HG02852 (cell line): Measurements from ENCODE around the gene AFF2.

ENCODE experiments used
- ATAC-seq: cut with Tn5 transposase; IDR thresholded peaks from one replicate; pipeline ENCODE4 v1.9.1; 2021; ENCODE audit warnings: mild to moderate bottlenecking, moderate library complexity; ENCODE audit not compliant: unreplicated experiment

Gene AFF2

DNA sequence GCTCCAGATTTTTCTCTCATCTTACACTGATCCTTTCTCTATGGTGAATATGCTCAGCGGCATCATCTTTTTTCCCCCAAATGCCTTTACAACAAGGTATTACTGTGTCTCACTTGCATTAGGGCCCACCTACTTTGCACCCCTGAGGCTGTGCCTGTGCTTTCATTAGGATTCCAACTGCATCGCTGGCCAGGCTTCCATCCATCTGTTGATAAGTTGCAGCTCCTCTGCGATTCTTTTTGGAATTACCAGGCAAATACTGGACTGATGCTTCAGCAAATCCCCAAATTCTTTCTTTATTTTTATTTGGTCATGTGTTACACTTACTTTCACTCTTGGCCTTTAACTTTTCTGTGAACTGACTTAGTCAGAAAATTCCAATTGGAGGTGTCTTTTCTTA, 77.3 kb downstream of the AFF2 start:
- ATAC-seq = no peak

DNA sequence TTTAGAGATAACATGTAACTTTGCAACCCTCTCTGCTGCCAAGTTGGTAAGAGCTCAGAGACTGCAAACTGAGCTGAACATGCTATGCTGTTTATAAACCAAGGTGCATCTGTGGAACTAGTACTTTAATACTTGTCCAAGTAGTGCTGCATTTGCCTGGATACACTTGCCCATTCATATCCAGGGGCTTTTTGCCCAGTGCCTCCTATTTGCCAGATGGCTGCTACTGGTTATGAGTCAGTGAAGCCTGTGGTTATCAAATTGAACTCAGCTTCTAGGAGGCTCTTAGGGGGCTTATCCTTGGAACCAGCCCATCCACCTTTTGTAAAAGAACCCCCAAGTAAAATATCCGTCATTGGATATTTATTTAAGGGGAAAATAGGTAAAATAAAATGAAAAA, 79.6 kb downstream of the AFF2 start:
- ATAC-seq = no peak

DNA sequence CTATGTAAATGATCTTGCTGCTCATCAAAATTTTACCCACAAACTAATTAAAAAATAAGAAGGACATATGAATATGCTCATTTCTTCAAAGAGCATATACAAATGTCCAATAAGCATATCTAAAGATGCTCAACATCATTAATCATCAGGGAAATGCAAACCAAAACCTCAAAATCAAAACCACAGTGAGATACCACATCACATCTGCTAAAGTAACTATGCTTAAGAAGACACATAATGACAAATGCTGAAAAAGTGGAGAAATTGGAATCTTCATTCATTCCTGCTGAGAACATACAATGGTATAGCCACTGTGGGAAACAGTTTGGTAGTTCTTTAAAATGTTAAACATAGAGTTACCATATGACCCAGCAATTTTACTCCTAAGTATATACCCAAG, 81.9 kb downstream of the AFF2 start:
- no peak for ATAC-seq

DNA sequence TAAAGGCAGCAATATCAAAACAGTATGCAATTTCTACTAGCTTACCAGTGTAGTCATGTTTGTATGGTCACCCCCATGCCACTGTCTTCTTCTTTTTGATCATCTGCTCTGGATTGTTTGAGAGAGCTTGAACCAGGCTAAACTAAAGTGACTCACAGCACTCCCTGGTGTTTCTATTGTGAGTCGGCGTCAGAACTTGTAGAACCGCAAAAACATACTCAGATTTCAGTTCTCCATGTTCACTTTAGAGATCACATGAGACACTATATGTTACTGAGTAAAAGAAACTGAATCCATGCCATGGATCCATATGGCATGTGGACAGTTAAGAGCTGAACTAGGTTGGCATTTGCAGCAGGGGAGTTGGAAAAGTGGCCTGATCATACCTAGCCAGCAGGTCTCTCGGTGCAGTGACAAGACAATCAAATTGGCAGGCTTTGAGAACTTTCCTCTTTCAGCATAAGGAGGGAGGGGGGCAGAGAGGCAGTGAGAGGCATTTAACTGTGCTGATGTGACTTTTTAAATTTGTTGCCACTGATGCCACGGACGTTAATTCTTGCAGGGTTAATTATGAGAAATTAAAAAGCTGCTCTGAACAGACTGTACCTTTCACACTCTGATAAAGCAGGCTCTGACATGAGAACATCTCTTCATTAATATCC, 88.4 kb downstream of the AFF2 start:
- ATAC-seq = no peak

DNA sequence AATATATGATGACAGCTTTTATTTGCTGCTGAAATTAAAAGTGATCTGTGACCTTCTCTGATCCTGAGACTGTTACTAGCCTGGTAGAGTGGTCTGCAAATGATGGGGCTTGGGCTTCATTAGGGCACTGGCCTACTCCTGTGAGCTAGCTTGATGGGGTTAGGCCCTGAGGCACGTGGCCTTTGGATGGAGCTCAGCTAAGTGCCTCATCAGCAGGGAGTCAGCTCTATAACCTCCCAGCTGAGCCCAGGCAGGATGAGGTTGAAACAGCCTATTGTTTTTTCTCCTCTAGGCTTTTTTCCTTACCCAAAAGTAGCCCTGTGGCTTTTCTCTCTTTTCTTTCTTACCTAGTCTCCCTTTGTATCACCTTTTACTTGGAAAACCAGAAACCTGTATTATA, 92.2 kb downstream of the AFF2 start:
- ATAC-seq = no peak

DNA sequence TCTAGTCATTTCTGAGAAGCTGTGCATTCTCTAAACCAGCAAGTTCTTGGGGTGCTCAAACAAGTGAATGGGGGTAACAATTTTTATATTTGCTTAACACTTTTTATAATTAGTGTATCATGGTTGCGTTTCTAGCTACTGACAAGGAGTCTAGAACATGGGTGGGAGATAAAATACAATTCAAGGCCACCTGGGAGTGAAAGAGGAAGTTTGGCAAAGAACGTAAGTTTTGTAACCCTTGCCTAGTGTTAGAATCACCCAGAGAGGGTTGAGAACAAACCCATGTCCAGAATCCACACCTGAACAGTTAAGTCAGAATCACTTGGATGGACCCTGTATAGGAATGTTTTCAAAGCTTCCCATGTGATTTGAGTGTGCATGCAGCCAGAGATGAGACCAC, 92.7 kb downstream of the AFF2 start:
- no peak for ATAC-seq

DNA sequence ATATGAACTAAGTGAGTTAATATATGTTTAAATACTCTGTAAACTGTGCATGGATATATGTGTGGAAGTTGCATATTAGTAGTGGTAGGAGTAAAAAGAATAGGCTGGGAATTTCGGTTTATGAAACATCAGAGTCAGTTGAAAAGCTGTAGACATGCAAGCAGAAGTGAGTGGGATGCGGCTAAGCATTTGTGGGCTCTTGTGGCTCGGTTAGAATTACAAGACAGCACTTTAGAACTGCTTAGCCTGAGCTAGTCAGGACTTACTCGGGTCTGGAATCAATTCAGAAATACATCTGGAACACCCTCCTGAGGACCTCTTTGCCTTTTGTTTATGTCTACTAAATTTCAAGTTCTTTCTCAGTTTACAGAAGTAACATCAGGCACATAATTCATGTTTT, 93.6 kb downstream of the AFF2 start:
- ATAC-seq = no peak

DNA sequence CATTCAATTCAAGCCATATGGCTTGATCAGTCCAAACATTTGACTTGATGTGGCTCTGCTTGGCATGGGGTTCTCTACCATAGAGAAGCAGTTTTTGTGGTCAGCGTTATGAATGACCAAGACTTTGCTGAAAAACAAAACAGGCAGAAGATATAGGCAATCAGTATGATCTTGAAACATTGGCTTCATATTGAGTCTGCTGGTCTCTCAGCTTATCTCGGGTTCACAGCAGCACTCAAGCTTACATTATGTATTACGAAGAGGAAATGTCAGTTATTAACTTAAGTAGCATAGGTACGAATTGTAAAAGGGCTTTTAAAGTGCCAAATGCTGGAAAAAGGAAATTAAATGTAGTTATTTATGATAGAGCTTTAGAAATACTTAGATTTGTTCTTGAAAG, 99.0 kb downstream of the AFF2 start:
- no peak for ATAC-seq

DNA sequence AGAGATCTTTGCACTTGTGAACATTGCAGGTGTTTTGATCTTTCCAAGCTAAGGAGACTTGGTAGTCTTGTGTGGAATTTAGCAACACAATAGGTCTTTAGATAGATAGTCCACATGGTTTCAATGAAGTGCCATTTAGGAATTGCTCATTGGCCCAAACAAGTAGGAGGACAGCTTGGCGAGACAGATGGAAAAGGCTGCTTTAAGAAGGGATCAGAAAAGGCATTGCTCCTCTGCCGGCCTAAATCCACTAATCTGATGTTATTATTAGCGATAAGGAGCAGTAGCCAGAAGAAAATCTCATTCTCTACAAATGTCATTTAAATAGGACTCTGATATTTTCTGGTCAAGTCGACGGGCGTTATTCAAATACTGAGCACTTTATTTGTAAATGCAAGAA, 99.7 kb downstream of the AFF2 start:
- ATAC-seq = no peak

DNA sequence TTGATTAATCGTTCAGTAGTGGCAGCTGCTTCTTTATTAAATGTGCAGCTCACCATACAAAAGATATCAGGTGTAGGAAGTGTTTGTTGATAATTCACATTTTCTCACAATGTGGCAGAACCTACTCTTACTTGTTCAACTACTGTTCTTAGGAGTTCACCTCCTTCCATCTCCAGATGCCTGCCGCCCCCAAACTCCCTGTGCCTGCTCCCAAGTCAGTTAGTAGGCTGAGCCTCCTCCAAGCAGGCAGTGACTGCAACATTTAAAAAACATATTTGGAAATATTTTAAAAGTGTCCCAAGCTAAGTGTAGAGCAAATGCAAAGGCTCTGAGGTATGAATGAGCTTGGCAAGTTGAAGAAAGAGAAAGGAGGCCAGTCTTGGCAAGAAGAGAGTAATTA, 100.2 kb downstream of the AFF2 start:
- no peak for ATAC-seq

DNA sequence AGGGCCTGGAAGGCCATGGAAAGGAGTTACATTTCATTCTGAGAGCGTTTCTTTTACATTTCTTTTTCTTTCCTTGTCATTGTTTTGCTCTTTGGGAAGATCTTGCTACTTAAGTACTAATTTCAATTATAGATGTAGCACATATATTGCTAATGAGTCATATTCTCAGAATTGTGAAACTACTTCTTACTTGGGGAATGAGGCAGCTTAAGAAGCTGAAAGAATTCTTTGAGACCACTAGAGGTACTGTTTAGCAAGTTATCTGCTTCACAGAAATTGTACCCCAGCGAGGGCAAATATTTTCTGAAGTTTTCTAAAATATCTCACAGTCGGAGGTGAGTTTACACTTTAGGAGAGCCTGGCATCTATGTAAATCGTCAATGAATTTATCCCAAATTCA, 100.6 kb downstream of the AFF2 start:
- ATAC-seq = no peak

DNA sequence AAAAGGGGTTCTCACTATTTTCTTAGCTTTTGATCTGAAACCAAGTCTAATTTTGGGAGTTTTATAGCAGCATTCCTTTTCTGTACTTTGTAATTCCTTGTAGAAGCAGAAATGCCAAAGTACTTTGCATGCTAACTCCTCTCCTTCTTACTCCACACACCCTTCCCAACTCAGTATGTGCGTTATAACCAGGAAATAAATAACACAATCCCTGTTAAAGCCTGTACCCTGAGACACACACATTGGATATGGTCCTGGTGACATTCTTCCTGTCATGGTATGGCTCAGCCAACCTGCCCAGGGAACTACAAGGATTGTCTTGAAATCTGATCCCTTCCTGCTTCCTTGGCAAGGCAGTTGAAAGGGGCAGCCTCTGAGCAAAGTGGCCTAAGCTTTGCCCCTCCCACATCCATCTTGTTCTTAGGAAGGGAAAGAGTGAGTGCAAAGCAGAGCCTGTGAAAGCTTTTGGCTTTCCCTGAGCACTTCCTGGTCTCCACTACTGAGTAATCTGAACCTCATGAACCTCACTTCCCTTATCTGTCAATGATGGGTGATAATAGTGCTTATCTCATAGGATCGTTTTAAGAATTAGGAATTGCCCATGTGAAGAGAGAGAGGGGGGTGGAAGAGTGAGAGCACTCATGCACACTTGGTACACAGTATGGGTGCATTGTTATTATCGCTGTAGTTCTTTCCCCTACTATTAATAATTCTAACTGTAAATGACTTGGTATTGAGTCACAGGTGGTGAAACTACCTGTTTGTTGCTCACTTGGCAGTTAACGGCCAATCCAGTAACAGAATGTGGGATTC, 109.3 kb downstream of the AFF2 start:
- peak; percentile 76 for ATAC-seq

DNA sequence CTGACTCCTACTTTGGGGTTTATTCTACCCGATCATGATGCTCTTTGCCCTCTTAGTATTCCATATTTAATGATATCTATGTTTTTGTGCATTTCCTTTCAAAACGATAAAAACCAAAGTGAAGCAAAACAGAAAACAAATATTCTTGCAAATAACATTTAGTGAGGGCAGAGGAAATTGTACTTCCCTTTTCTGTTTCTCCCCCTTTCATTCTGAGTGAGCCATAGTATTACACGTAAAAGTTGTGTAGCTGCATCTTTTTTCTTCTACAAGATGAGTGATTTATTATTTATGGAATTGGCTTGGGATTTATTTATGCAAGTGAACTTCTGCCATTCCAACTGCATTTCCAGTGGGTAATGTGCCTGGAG, 109.9 kb downstream of the AFF2 start:
- ATAC-seq = peak; percentile 60

DNA sequence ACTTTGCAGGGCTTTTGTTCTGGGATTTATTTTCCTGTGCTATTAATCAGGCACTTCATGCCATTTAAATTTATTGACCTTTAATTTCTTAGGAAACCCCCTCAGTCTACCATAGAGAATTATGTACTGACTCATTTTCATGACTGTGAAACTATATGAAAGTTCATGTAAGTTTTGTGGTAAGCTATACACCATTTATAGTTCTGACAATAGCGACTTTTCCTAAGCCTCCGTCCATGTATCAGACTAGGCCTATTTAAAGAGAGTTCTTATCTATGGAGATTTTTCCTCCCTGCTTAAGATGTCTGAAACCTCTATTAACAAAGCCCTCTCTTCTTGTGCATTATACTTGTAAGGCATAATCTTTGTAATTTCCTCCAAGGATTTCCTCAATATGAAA, 111.6 kb downstream of the AFF2 start:
- ATAC-seq = peak; percentile 46

DNA sequence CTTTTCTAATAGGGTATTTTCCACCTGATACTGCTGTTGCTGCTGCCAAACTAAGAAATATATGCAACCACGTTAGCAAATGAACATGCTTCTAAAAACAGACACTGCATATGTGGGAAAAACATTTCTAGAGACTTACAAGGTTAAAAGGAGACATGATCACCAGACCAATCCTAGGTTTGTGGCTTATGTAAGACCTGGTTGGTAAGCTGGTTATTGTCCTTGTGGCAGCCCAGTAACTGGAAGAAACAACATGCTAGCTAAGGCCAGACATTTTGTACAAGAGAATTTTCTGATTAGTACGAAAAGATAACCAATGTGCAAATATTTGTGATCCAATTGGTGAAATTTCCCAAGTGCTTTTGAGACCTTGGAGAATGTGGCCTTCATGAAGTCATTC, 112.0 kb downstream of the AFF2 start:
- ATAC-seq = no peak

DNA sequence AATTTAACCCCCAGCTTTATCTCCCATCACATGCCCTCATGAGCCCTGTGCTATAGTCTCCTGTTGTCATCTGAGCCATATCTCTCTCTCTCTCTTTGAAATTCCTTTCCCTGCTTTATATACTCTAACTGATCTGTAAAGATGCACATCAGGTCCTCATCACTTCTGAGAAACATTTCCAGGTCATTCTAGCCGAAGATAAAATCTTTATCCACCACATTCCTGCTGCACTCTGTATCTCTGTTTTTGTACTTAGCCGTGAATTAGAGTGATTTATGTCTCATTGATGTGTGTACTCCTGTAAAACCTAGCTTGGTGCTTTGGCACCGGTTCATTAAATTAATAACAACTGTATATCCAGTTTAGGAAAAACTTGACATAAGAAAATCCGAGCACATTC, 113.2 kb downstream of the AFF2 start:
- no peak for ATAC-seq

DNA sequence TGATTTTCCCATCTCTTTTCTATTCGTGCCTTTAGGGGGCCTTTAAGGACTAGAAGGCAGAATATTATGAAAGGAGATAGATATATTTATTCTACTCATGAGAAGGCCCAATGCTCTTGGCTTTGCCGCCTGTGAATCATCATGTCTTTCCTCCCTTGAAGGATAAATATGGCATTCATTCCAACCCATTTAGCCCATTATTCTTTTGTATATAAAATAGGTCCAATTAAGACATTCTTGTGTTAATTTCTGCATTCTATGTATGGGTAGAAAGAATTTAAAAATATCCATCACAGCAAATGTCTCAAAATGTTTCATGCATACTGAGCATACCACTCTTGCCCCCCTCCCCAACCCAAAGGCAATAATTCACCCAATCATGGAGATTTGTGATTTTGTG, 115.1 kb downstream of the AFF2 start:
- no peak for ATAC-seq

DNA sequence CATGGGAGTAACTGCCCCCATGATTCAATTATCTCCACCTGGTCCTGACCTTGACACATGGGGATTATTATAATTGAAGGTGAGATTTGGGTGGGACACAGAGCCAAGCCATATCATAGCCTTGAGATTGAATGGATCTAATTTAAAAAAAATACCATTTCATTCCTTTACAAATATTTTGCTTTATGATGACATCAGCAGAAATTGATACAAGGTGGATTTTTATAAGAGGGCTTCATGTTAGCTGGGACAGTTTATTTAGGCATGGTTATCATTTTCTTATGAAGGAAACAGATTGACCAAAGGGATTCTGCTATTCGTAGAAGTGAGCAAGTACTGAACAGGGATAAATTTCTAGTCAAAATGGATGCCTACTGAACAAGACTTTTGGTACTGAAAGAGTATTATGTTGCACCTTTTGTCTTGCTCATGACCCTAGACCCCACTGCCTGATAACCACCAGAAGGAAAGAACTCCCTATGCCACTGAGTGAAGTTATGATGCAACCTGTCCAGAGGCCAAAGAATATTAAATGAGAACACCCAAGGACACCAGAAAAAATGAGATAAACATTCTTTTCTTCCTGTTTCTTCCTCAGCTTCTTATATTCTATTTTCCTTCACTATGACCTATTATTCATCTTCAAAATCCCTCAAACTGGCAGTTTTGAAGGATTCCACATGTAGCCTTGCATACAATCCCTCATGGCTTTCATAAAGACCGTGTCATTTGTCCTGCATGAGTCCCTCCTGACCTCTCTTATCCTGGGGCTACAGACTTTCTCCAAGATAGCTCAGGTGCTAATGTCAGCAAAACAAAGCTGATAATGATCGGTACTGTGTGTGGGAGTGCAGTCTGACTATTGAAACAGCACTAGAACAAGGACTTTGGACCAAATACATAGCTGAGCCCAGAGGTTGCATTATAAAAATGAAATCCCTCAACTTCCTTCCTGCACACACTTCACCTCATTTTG, 118.3 kb downstream of the AFF2 start:
- ATAC-seq = no peak

DNA sequence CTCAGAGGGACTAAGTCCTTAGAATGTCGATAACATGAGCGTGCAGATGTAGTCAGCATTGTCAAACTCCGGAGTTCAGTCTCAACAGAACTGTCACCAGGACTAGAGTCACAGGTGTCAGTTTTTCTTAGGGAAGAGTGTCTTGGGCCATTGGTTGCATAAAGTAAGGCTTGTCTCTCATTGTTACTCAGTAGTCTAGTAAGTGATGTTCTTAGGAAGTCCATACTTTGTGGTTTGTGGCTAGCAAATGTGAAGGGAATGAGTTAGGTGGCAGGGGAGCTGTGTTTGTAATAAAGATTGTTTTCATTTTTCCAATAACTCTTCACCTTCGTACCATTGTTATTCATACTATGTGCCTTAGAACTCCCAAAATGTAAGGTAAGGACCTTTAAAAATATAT, 119.6 kb downstream of the AFF2 start:
- no peak for ATAC-seq

DNA sequence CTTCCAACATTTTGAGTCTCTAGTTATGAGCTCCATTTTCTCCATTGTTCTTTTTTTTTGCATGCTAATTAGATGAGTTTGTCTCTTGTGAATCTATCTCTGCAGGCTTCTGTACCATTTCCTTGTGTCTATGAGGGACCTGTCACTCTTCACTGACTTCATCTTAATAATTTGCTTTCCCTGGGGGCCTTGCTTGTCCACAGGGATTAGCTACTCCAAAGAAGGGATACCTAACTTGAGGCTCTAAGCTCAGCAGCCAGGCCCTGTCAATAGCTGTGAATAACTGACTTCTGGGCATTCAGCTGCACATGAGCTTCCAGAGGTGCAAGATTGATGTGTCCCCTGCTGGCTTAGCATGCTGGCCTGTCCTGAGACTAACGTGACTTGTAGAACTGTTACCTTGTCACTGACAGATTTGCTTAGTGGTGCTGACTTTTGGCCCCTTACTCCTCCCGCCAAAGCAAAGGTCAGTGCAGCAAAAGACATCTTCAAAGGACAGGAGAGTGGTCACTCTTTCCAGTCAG, 124.6 kb downstream of the AFF2 start:
- no peak for ATAC-seq

DNA sequence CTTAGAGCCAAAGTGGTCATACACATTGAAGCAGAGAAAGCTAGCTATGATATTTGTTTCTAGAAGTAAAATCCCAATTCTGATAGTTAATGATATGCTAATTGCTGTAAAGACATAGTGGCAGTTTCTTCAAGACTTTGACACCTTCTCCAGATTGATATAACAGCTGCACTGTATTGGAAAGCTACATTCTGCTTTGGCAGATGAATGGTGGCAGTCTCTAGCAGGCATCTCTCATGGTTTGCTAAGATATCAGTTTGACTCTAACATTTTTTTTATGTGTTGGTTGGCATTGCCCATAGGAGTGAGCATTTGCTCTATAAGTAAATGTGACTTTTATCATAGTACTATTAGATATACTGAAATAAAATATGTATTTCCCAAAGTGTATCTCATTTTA, 128.2 kb downstream of the AFF2 start:
- ATAC-seq = no peak
